Stomach (tissue), 9 donors: ENCODE data around the gene SLC25A34. TPM values are rescaled to one million over a fixed set of nuclear protein-coding genes. Genes with fewer than 3 reads are reported as not detected.
A peak's percentile ranks its signal among the peaks of the same experiment; 100 is the strongest.

Experiments used
- DNase-seq, 2 donors: peaks; one replicate each; pipeline versions ENCODE4 v3.0.0 to v3.0.0-alpha.2; 2013 to 2019
- H3K27ac ChIP-seq, 5 donors: fragments of 200-600 bp in 4 of 5; sonication (generic) in 4 of 5; one replicate each; pipeline ENCODE4 v1.5.1; 2013 to 2019; ENCODE audit warnings: mild to moderate bottlenecking in 1 of 5, moderate library complexity in 1 of 5
- H3K27me3 ChIP-seq, 3 donors: fragments of 200-600 bp; sonication (generic); one replicate each; pipeline ENCODE4 v1.5.1; 2017 to 2019; ENCODE audit warnings: mixed run types in 1 of 3
- H3K36me3 ChIP-seq, 4 donors: fragments of 200-600 bp; sonication (generic); 1 replicate in 3 of 4; 2 replicates in 1 of 4; pipeline ENCODE4 v1.5.1; 2016 to 2019
- H3K4me1 ChIP-seq, 4 donors: fragments of 200-600 bp; sonication (generic); one replicate each; pipeline ENCODE4 v1.5.1; 2016 to 2019
- H3K4me3 ChIP-seq, 4 donors: fragments of 200-600 bp; sonication (generic) in 3 of 4; one replicate each; pipeline ENCODE4 v1.5.1; 2016 to 2019; ENCODE audit warnings: mild to moderate bottlenecking in 1 of 4
- H3K9me3 ChIP-seq, 4 donors: fragments of 200-600 bp; sonication (generic); one replicate each; pipeline ENCODE4 v1.5.1; 2016 to 2019
- CTCF ChIP-seq, 7 experiments: fragments of 450-650 bp in 4 of 7; fragments of 200-600 bp in 3 of 7; sonication (generic) in 3 of 7; IDR thresholded peaks; one replicate each; pipeline ENCODE4 v1.5.1; 2016 to 2019; ENCODE audit warnings: antibody characterized with exemption in 7 of 7, control low read depth in 2 of 7, mild to moderate bottlenecking in 1 of 7
- EP300 ChIP-seq: sonication (generic); formaldehyde crosslinking; IDR thresholded peaks from one replicate; pipeline ENCODE4 v1.6.1; 2017; ENCODE audit warnings: antibody characterized with exemption
- POLR2A ChIP-seq, 4 donors: fragments of 450-650 bp; IDR thresholded peaks; one replicate each; pipeline ENCODE4 v1.6.1; 2016; ENCODE audit warnings: antibody characterized with exemption in 4 of 4, control low read depth in 2 of 4, mild to moderate bottlenecking in 1 of 4, moderate library complexity in 1 of 4
- POLR2AphosphoS5 ChIP-seq, 3 donors: sonication (generic); formaldehyde crosslinking; IDR thresholded peaks; one replicate each; pipeline ENCODE4 v1.6.1; 2016; ENCODE audit warnings: antibody characterized with exemption in 3 of 3
- whole genome bisulfite sequencing, 5 donors: extraction: QIAGEN DNeasy Blood & Tissue Kit in 3 of 5; methylation state at CpG; one replicate each; pipeline versions ENCODE4 v1.1.5 to v1.1.7; 2013 to 2018; 5-methylcytosine and 5-hydroxymethylcytosine counted together
- intact Hi-C: fragments of 100-400 bp; cut with DNase I; formaldehyde crosslinking; loops from one replicate; pipeline ENCODE4 v1.15.1; 2023; ENCODE audit warnings: low total_unique reads
- polyA plus RNA-seq, 3 donors: library from polyadenylated mRNA; stranded (reverse); fragments of 200-250 nt; gene quantifications; one replicate each; pipeline ENCODE4 v1.2.3, GENCODE V29; 2013
- total RNA-seq, 5 donors: library from RNA; depleted of rRNA; stranded (reverse); fragments of >200 nt; gene quantifications; one replicate each; pipeline versions ENCODE4 v1.1.0 to v1.2.3, GENCODE V29; 2014 to 2016
- donor health status: healthy with polysubstance abuse.
- donor health status: Bipolar disorder and iron deficiency.
- donor health status: healthy.

The SLC25A34 gene
- total and polyA plus RNA-seq, 8 donors, result 0.75 to 16.9 (median 3.6) TPM; not detected in 1

- H3K4me1 ChIP-seq, result peaks cover 8 to 26% (median 10%) of the 10 kb centered on the region in 4 donors
- no peak for DNase-seq
- peaks cover 65 to 100% (median 98%) of the 10 kb centered on the region in 4 donors for H3K36me3 ChIP-seq
- H3K4me3 ChIP-seq, result no peak overlapping the region
- intact Hi-C loops, result no loop called here
- H3K27me3 ChIP-seq, result no peaks in the 10 kb centered on the region
- H3K9me3 ChIP-seq, result no peaks in the 10 kb centered on the region
- TF ChIP-seq EP300 (no peak), POLR2A (IDR thresholded peaks at IDR 0.05) (no peak), CTCF (IDR thresholded peaks at IDR 0.05) (no peak), POLR2AphosphoS5 (IDR thresholded peaks at IDR 0.05) (no peak)
- peak overlapping the region in 1 of 5 donors; percentile 20 for H3K27ac ChIP-seq
- WGBS, 5 donors, result 82 to 92% (median 88%) methylated on average over 13 of the region's 13 CpGs
Observed at GRCh38 chr1:15722836-15723532, 13.1 kb upstream of the SLC25A34 start.

- no peak overlapping the region for H3K27ac ChIP-seq
- 90 to 96% (median 95%) methylated on average over 15 to 20 of the region's 20 CpGs for WGBS, 5 donors
- H3K9me3 ChIP-seq, result no peaks in the 10 kb centered on the region
- no peak for TF ChIP-seq POLR2A (IDR thresholded peaks at IDR 0.05)
- TF ChIP-seq CTCF (IDR thresholded peaks at IDR 0.05), result no peak
- TF ChIP-seq EP300, result no peak
- no peak for TF ChIP-seq POLR2AphosphoS5 (IDR thresholded peaks at IDR 0.05)
- H3K27me3 ChIP-seq, result no peaks in the 10 kb centered on the region
- H3K36me3 ChIP-seq, result peaks cover 66 to 100% (median 98%) of the 10 kb centered on the region in 4 donors
- intact Hi-C loops, result no loop called here
- H3K4me3 ChIP-seq, result no peak overlapping the region
- peak in 1 of 2 donors; percentile 48 for DNase-seq
- peaks cover under 1 to 19% (median 2%) of the 10 kb centered on the region in 4 donors for H3K4me1 ChIP-seq
Observed at GRCh38 chr1:15723631-15724246, 12.3 kb upstream of the SLC25A34 start.

- intact Hi-C loops, result no loop called here
- WGBS, 5 donors, result 82 to 86% (median 83%) methylated on average over 22 to 26 of the region's 26 CpGs
Observed at GRCh38 chr1:15724949-15725880, 10.8 kb upstream of the SLC25A34 start.

More at GRCh38 chr1:15724949-15725880, 10.8 kb upstream of the SLC25A34 start:
- no peaks in the 10 kb centered on the region for H3K27me3 ChIP-seq
- H3K4me1 ChIP-seq, result peaks cover 0 to 16% (median 0%) of the 10 kb centered on the region in 4 donors
- H3K4me3 ChIP-seq, result no peak overlapping the region
- no peaks in the 10 kb centered on the region for H3K9me3 ChIP-seq
- no peak for DNase-seq
- H3K36me3 ChIP-seq, result peaks cover 70 to 100% (median 98%) of the 10 kb centered on the region in 4 donors
- TF ChIP-seq POLR2AphosphoS5 (IDR thresholded peaks at IDR 0.05) (no peak), POLR2A (IDR thresholded peaks at IDR 0.05) (no peak), EP300 (no peak), CTCF (IDR thresholded peaks at IDR 0.05) (no peak)
- H3K27ac ChIP-seq, result no peak overlapping the region
